D721Med (cell line): ENCODE measurements around the gene UVRAG.

Experiments
- DNase-seq: peaks from one replicate; pipeline ENCODE4 v3.0.0; 2011; ENCODE audit warnings: low spot score; ENCODE audit not compliant: insufficient read length
- FAIRE-seq: peaks from 2 replicates; lab custom pipeline; 2011; peaks lifted over from hg19 to GRCh38; lab: Jason Lieb, UNC
- CTCF ChIP-seq: IDR thresholded peaks from 2 replicates; pipeline ENCODE4 v1.5.1; 2012; ENCODE audit warnings: mild to moderate bottlenecking, control low read depth; ENCODE audit not compliant: insufficient read depth; ENCODE audit errors: missing control alignments

UVRAG gene

DNA sequence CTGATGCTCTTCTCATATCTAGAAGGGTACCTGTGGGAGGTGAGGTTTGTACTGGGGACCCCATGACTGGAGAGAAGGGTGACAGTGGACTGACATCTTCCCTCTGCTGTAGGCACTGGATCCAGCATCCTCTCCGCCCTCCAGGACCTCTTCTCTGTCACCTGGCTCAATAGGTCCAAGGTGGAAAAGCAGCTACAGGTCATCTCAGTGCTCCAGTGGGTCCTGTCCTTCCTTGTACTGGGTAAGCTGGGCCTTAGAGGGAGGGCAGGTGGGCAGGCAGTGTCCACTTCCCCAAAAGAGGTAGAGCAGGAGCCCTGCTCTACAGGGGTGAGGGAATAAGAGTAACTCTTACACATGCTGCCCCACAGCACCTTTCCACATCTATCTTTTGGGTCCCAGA lies 30.5 kb upstream of the UVRAG start:
- DNase-seq (no peak), FAIRE-seq (no peak)
- no peak for TF ChIP-seq CTCF

GRCh38 chr11:75785187-75785586 lies 29.8 kb upstream of the UVRAG start:
- no peak for FAIRE-seq
- no peak for TF ChIP-seq CTCF
- no peak for DNase-seq

GRCh38 chr11:75786101-75786736 lies 28.8 kb upstream of the UVRAG start:
- FAIRE-seq (no peak), DNase-seq (no peak)
- TF ChIP-seq CTCF = no peak

GRCh38 chr11:75789521-75789920 lies 25.5 kb upstream of the UVRAG start:
- FAIRE-seq = no peak
- no peak for TF ChIP-seq CTCF
- no peak for DNase-seq

- TF ChIP-seq CTCF = no peak
- no peak for FAIRE-seq
- no peak for DNase-seq
Measured at GRCh38 chr11:75790986-75791385, 24.0 kb upstream of the UVRAG start.

DNA sequence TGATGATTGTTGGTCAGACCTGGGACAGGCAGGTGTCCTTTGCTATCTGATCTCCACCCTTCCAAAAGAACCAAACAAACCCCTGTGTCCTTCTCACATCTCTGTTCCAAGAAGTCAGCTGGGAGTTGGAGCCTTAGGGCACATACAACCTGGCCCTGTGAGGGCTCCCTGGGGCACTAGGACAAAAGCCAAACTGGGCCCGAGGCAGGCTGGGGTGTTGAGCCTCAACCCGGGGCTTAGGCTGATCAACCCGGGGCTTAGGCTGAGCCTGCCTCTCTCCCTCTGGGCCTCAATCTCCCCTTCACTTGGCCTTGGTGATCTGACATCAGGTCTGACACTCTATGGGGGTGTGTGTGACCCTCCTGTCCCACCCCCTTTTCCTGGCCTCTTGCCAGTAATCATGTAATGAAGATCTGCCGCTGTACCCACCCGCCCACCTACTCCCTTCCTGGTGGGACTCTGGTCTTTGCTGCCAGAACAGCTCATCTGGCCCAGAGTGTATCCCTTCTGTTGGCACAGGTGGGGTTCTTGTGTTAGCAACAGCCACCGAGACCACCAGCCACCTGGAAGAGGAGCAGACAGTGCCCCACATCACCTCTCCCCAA lies 22.8 kb upstream of the UVRAG start:
- no peak for DNase-seq
- FAIRE-seq = no peak
- no peak for TF ChIP-seq CTCF
